Dermis lymphatic vessel endothelial cell (primary cell): ENCODE measurements around the gene SNX7. TPM values are rescaled to one million over a fixed set of nuclear protein-coding genes. Genes with fewer than 3 reads are reported as not detected.

ENCODE experiments used
- total RNA-seq: library from RNA; depleted of rRNA; stranded (reverse); fragments of >200 nt; gene quantifications from 2 replicates; pipeline ENCODE4 v1.2.1, GENCODE V29; 2014

The SNX7 gene, protein sequence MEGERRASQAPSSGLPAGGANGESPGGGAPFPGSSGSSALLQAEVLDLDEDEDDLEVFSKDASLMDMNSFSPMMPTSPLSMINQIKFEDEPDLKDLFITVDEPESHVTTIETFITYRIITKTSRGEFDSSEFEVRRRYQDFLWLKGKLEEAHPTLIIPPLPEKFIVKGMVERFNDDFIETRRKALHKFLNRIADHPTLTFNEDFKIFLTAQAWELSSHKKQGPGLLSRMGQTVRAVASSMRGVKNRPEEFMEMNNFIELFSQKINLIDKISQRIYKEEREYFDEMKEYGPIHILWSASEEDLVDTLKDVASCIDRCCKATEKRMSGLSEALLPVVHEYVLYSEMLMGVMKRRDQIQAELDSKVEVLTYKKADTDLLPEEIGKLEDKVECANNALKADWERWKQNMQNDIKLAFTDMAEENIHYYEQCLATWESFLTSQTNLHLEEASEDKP
- 30.3 and 34.1 TPM in 2 replicates for total RNA-seq

DNA sequence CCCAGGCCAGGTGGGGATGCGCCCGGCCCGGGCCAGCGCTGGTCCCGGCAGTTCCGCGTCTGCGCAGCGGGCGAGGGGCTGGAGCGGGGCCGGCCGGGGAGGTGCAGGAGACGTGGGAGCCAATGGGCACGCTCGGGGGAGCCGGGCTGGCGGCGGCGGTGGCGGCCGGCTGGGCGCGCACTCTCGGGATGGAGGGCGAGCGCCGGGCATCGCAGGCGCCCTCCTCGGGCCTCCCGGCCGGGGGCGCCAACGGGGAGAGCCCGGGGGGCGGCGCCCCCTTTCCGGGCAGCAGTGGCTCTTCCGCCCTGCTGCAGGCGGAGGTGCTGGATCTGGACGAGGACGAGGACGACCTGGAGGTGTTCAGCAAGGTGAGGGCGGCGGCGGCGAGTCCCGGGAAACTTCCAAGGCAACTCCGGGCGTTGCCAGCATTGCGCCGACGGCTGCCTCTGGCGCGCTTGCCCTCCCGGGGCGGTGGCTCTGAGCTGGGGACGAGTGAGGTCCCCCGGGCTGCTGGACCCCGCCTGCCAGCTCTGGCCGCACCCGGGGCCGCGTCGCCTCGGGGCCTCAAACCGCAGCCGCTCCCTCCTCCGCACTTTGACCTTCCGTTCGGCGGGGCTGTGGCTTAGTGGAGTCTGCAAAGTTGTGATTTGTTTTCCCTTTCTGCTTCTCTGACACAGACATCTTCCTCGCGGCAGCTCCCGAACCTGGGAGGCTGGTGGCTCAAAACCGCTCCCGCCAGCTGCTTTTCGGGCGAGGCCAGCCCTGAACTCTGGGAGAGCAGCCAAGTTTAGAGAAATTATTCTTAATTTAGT, at the start of gene SNX7:
TSS of gene SNX7 (plus strand) at position 178 of the 812 bp plus-strand sequence. CDS start at position 189, 11 bp downstream.

